ENCODE measurements around the gene SASS6. TPM values are rescaled to one million over a fixed set of nuclear protein-coding genes. Genes with fewer than 3 reads are reported as not detected.

The SASS6 gene
- total RNA-seq, 1 donor from 2014 or later, result 2.4 TPM

- Histone ChIP-seq H3K27ac (no peak overlapping the region), H3K9me3 (no peaks in the 10 kb centered on the region), H3K4me3 (no peak overlapping the region), H3K36me3 (no peaks in the 10 kb centered on the region), H3K27me3 (no peaks in the 10 kb centered on the region), H3K4me1 (no peaks in the 10 kb centered on the region)
- DNase-seq (no peak), ATAC-seq (no peak)
- intact Hi-C loops (cut with DNase I), result no loop called here
- no peak for TF ChIP-seq CTCF (IDR thresholded peaks at IDR 0.05)
Measured at GRCh38 chr1:100164216-100164615, 31.5 kb upstream of the SASS6 start.

GRCh38 chr1:100162881-100163280 lies 30.2 kb upstream of the SASS6 start:
- DNase-seq (no peak), ATAC-seq (no peak)
- Histone ChIP-seq H3K4me1 (no peaks in the 10 kb centered on the region), H3K27me3 (no peaks in the 10 kb centered on the region), H3K4me3 (no peak overlapping the region), H3K9me3 (no peaks in the 10 kb centered on the region), H3K36me3 (no peaks in the 10 kb centered on the region), H3K27ac (no peak overlapping the region)
- intact Hi-C loops (cut with DNase I), result no loop called here
- TF ChIP-seq CTCF (IDR thresholded peaks at IDR 0.05), result no peak

GRCh38 chr1:100152271-100152670 lies 19.5 kb upstream of the SASS6 start:
- H3K36me3 ChIP-seq, result peaks cover 27% of the 10 kb centered on the region
- intact Hi-C loops (cut with DNase I), result no loop called here

GRCh38 chr1:100151679-100152078 lies 18.9 kb upstream of the SASS6 start:
- DNase-seq (no peak), ATAC-seq (no peak)
- no peak for TF ChIP-seq CTCF (IDR thresholded peaks at IDR 0.05)

More at GRCh38 chr1:100152271-100152670, 19.5 kb upstream of the SASS6 start:
- no peak for DNase-seq
- no peaks in the 10 kb centered on the region for H3K4me1 ChIP-seq
- no peaks in the 10 kb centered on the region for H3K9me3 ChIP-seq
- TF ChIP-seq CTCF (IDR thresholded peaks at IDR 0.05), result no peak
- H3K27ac ChIP-seq, result no peak overlapping the region
- H3K4me3 ChIP-seq, result no peak overlapping the region
- ATAC-seq, result no peak
- no peaks in the 10 kb centered on the region for H3K27me3 ChIP-seq

GRCh38 chr1:100147875-100148274 lies 15.1 kb upstream of the SASS6 start:
- DNase-seq (no peak), ATAC-seq (no peak)
- Histone ChIP-seq H3K4me1 (no peaks in the 10 kb centered on the region), H3K27me3 (no peaks in the 10 kb centered on the region), H3K27ac (no peak overlapping the region), H3K36me3 (peaks cover 71% of the 10 kb centered on the region), H3K9me3 (no peaks in the 10 kb centered on the region), H3K4me3 (no peak overlapping the region)
- intact Hi-C loops (cut with DNase I), result no loop called here
- no peak for TF ChIP-seq CTCF (IDR thresholded peaks at IDR 0.05)

More at GRCh38 chr1:100151679-100152078, 18.9 kb upstream of the SASS6 start:
- no peaks in the 10 kb centered on the region for H3K27me3 ChIP-seq
- H3K4me1 ChIP-seq, result no peaks in the 10 kb centered on the region
- intact Hi-C loops (cut with DNase I), result no loop called here
- H3K36me3 ChIP-seq, result peaks cover 33% of the 10 kb centered on the region
- H3K9me3 ChIP-seq, result no peaks in the 10 kb centered on the region
- H3K4me3 ChIP-seq, result no peak overlapping the region
- H3K27ac ChIP-seq, result no peak overlapping the region

- peaks cover 80% of the 10 kb centered on the region for H3K36me3 ChIP-seq
- no peak for TF ChIP-seq CTCF (IDR thresholded peaks at IDR 0.05)
- no peak overlapping the region for H3K4me3 ChIP-seq
Measured at GRCh38 chr1:100146958-100147357, 14.2 kb upstream of the SASS6 start.

More at GRCh38 chr1:100146958-100147357, 14.2 kb upstream of the SASS6 start:
- Histone ChIP-seq H3K27ac (no peak overlapping the region), H3K4me1 (no peaks in the 10 kb centered on the region), H3K27me3 (no peaks in the 10 kb centered on the region), H3K9me3 (no peaks in the 10 kb centered on the region)
- ATAC-seq, result no peak
- intact Hi-C loops (cut with DNase I), result no loop called here
- no peak for DNase-seq
